Bronchial epithelial cell (primary cell): Measurements from ENCODE around the gene BRD1. TPM values are rescaled to one million over a fixed set of nuclear protein-coding genes. Genes with fewer than 3 reads are reported as not detected.

Source experiments
- DNase-seq: peaks from one replicate; pipeline ENCODE4 v3.0.0-alpha.2; 2010; ENCODE audit warnings: low read depth
- FAIRE-seq: peaks from 2 replicates; lab custom pipeline; 2011; peaks lifted over from hg19 to GRCh38; lab: Jason Lieb, UNC
- H3K27me3 ChIP-seq: 2 replicates; pipeline ENCODE4 v1.5.1; 2011; ENCODE audit warnings: low read length; ENCODE audit not compliant: control insufficient read depth, insufficient read depth
- H3K36me3 ChIP-seq: 2 replicates; pipeline ENCODE4 v1.5.1; 2011; ENCODE audit warnings: low read length; ENCODE audit not compliant: control insufficient read depth, insufficient read depth
- H3K4me3 ChIP-seq: 2 replicates; pipeline ENCODE4 v1.5.1; 2011; ENCODE audit warnings: mild to moderate bottlenecking, low read depth, low read length, control low read depth
- CTCF ChIP-seq: IDR thresholded peaks from 2 replicates; pipeline ENCODE4 v1.5.1; 2011; ENCODE audit warnings: mild to moderate bottlenecking, moderate library complexity, low read length, control low read depth, inconsistent platforms; ENCODE audit not compliant: insufficient read depth, severe bottlenecking
- total RNA-seq: library from RNA; depleted of rRNA; stranded (reverse); fragments of >200 nt; gene quantifications from 2 replicates; pipeline ENCODE4 v1.2.1, GENCODE V29; 2014

BRD1 gene
- total RNA-seq, 1 donor from 2014 or later: 18.2 TPM

DNA sequence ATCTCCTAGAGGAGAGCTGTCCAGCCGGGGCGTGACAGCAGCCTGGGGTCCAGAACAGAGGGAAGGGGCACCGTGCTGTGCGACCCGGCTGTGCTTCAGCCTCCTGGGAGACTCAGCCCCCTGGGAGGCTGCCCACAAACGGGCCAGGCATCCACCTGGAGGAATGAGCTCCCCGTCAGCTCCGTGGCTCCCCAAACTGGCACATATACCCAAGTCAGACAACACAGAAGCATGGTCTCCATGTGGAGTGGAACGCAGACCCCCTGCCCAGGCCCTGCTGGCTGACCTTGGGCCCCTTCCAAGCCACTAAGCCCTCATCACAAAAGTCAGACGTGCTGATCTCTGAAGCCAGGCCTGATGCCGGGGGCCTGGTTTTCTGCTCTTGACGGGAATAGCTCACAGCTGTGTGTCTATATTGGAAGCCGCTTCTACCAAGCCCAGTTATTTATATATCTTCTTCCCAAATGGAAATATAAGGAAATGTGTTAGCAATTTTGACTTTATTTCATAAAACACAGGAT, 91.7 kb downstream of the BRD1 start:
- DNase-seq (no peak), FAIRE-seq (no peak)
- Histone ChIP-seq H3K36me3 (no peaks in the 10 kb centered on the region), H3K4me3 (no peak overlapping the region), H3K27me3 (no peaks in the 10 kb centered on the region)
- no peak for TF ChIP-seq CTCF

DNA sequence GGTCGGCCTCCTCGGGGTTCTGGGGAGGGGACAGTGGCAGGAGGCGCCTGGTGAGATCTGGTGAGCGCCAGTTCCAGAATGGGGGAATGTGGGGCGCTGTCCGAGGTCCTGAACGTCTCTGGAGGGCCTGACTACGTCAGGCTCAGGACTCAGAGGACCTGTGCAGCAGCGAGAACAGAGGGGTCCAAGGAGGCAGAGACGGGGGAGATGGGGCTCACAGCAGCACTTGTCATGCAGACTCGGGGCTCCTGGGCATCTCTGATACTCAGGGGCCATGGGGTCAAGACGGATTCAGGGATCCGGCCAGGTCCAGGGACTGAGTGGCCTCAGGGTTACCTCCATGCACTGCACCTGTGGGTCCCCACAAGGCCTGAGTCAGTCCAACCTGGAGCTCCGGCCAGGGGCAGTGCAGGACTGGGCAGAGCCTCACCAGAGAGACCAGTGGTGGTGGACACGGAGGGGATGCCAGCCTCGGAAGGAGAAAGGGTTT, 92.2 kb downstream of the BRD1 start:
- FAIRE-seq (no peak), DNase-seq (no peak)
- no peak for TF ChIP-seq CTCF
- no peak overlapping the region for H3K4me3 ChIP-seq
- no peaks in the 10 kb centered on the region for H3K27me3 ChIP-seq
- H3K36me3 ChIP-seq: no peaks in the 10 kb centered on the region

DNA sequence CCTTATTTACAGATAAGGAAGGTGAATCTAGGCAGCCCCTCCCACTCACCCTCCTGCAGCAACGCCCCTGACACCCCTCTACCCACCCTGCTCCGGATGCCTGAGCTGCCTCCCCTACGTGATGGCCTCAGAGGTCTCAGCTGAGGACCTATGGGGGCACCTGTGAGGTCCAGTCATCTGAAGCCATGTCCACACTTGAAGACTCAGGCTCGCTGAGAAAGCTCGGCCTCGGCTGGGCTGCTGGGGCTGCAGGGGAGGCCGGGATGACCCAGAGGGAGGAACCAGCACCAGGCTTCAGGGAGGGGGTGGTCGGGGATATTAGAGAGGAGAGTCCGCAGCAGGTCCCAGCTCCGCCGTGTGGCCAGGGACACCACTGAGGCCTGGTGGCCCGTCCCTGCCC, 92.8 kb downstream of the BRD1 start:
- no peak overlapping the region for H3K4me3 ChIP-seq
- DNase-seq (no peak), FAIRE-seq (no peak)
- no peaks in the 10 kb centered on the region for H3K36me3 ChIP-seq
- H3K27me3 ChIP-seq: no peaks in the 10 kb centered on the region
- TF ChIP-seq CTCF: no peak

DNA sequence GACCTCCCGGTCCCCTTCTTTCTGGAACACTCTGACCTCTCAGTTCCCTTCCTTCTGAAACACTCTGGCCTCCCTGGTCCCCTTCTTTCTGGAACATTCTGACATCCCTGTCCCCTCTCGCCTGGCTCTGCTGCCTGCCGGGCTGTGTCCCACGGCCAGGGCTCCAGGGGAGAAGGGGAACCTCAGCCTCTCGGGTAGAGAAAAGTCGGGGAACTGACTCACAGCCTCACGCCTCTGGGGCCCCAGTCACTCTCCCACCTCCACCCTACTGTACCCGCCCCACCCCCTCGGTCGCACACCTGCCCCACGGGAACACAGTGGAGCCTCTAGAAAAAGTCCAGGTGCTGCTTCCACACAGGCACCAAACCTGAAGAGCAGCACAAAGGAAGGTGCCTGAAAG, 93.3 kb downstream of the BRD1 start:
- FAIRE-seq: no peak
- H3K4me3 ChIP-seq: no peak overlapping the region
- no peak for DNase-seq
- no peak for TF ChIP-seq CTCF
- no peaks in the 10 kb centered on the region for H3K36me3 ChIP-seq
- no peaks in the 10 kb centered on the region for H3K27me3 ChIP-seq

GRCh38 chr22:49733631-49734030, 94.0 kb downstream of the BRD1 start:
- no peak for DNase-seq
- Histone ChIP-seq H3K36me3 (no peaks in the 10 kb centered on the region), H3K4me3 (no peak overlapping the region), H3K27me3 (no peaks in the 10 kb centered on the region)
- TF ChIP-seq CTCF: no peak
- FAIRE-seq: no peak

DNA sequence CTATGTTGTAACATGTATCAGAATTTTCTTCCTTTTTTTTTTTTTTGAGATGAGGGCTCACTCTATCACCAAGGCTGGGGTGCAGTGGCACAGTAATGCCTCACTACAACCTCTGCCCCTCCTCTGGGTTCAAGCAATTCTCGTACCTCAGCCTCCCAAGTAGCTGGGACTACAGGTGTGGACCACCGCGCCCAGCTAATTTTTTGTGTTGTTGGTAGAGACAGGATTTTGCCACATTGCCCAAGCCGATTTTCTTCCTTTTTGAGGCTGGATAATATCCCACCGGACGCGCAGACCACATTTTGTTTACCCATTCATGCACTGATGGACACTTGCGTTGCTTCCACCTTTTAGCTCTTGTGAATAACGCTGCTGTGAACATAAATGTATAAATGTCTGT, 97.0 kb downstream of the BRD1 start:
- DNase-seq (no peak), FAIRE-seq (no peak)
- H3K27me3 ChIP-seq: no peaks in the 10 kb centered on the region
- H3K4me3 ChIP-seq: no peak overlapping the region
- no peaks in the 10 kb centered on the region for H3K36me3 ChIP-seq
- TF ChIP-seq CTCF: no peak
